GM20431 (cell line): ENCODE data around the gene PPP4R3B.

ENCODE experiments used
- in situ Hi-C: fragments of 300-500 bp; cut with MseI, MboI; formaldehyde crosslinking; loops from one replicate; pipeline ENCODE4 v1.15.0; 2020; ENCODE audit warnings: low sequenced_read_pairs; ENCODE audit not compliant: unreplicated experiment

The PPP4R3B gene

DNA sequence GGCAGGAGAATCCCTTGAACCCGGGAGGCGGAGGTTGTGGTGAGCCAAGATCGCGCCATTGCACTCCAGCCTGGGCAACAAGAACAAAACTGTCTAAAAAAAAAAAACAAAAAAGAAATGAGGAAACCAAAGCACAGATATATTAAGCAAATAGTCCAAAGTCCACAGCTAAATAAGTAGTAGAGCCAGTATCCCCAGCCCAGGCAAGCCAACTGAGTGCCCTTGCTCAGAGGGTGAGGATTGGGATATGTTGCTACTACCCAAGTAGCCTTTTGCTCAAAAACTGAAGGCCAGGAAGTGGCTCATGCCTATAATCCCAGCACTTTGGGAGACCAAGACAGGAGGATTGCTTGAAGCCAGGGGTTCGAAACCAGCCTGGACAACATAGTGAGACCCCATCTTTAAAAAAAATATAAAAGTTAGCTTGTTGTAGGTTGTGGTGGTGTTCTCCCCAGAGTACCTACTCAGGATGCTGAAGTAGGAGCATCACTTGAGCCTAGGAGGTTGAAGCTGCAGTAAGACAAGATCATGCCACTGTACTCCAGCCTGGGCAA is 92.5 kb downstream of the PPP4R3B start:
- in situ Hi-C loops = no loop called here

- in situ Hi-C loops = no loop called here
These were observed 97.2 kb downstream of the PPP4R3B start for GRCh38 chr2:55519938-55520885.

DNA sequence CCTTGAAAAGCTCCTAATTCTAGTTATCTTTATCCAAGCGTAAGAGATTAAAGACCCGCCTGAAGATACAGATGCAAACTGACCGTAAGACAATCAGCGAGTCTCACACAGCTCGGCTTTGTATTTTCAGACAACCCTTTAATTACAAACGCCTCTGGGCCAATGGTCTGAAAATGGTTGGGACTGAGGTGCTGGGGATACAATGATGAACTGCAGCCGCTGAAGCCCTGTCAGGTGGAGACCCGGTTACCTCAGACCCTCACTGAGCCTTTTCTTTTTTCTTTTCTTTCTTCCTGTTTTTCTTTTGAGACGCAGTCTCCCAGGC is 98.6 kb downstream of the PPP4R3B start:
- in situ Hi-C loops = no loop called here

DNA sequence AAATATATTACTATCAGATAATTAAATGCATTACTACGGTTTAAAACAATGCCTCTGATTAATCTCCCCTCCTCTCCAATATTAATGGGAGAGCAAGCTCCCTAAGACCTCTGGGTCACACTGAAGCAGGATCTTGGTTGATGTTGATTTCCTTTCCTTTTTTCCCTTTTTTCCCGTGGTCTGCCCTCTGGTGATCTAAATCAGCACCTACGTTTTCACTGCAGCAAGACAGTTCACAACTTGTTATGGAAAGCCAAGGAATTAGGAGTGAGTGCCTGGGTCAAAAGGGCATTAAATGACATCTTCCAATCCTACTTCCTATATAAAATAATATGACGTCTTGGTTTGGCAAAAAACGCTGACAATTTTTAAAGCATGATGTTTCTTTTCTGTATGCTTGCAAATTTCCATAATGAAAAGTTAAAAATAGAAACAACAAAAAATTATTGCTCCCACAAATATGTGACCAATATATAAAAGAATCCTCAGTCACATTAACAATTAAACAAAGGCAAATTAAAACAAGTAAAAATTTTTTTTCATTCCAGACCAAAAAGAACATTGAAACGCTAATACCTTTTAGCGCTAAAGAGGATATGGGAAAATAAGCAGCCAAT is 105.8 kb downstream of the PPP4R3B start:
- in situ Hi-C loops = no loop called here

GRCh38 chr2:55502590-55503141 is 114.8 kb downstream of the PPP4R3B start:
- in situ Hi-C loops = no loop called here

- in situ Hi-C loops = no loop called here
These were observed 117.4 kb downstream of the PPP4R3B start for GRCh38 chr2:55500025-55500424.

DNA sequence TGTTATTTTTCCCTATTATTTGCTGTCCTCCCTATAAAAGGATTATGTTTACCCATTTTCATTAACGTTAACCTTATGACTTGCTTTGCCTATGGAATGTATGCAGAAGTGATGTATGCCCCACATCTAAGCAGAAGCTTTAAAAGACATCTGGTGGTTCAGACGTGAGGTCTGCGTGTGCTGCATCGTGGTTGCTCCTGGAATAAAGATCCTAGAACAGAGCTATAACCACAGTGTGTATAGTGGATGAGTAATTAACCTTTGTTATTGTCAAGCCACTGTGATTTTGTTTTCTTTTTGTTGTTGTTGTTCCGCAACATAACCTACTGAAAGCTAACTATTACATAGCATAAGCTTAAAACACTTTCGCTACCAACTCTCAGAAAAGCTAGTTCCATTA is 118.8 kb downstream of the PPP4R3B start:
- in situ Hi-C loops = no loop called here
